22Rv1 (cell line): ENCODE measurements around the gene TPK1.

ENCODE experiments used
- ZFX ChIP-seq: fragments of 450-650 bp; IDR thresholded peaks from 2 replicates; pipeline ENCODE4 v1.6.1; 2017; ENCODE audit warnings: antibody characterized with exemption, borderline replicate concordance
- TF ChIP-seq, protein P1 (sequence below): fragments of 450-650 bp; IDR thresholded peaks from 2 replicates; pipeline ENCODE4 v1.5.1; 2017; ENCODE audit warnings: mild to moderate bottlenecking

DNA sequence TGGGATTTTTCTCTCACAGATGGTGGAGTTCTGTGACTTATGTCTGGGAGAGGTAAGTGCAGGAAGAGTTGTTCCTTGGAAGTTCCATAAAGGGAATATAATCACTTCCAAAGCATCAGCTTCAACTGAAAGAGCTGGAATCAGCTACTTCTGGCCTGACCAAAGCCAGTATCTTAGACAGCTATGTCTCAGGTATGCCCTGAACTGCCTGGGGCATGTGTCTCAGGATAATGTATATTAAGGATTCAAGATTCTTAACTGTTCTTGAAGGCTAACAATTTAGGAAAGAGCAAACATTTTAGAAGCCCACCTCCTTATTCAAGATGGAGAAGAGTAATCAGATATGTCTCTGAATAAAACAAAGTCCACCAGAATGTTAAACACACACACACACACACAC, 420.0 kb downstream of the TPK1 start:
- TF ChIP-seq, protein P1, sequence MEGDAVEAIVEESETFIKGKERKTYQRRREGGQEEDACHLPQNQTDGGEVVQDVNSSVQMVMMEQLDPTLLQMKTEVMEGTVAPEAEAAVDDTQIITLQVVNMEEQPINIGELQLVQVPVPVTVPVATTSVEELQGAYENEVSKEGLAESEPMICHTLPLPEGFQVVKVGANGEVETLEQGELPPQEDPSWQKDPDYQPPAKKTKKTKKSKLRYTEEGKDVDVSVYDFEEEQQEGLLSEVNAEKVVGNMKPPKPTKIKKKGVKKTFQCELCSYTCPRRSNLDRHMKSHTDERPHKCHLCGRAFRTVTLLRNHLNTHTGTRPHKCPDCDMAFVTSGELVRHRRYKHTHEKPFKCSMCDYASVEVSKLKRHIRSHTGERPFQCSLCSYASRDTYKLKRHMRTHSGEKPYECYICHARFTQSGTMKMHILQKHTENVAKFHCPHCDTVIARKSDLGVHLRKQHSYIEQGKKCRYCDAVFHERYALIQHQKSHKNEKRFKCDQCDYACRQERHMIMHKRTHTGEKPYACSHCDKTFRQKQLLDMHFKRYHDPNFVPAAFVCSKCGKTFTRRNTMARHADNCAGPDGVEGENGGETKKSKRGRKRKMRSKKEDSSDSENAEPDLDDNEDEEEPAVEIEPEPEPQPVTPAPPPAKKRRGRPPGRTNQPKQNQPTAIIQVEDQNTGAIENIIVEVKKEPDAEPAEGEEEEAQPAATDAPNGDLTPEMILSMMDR = no peak
- TF ChIP-seq ZFX = no peak
